ENCODE results near the gene KCNG4. TPM values are rescaled to one million over a fixed set of nuclear protein-coding genes. Genes with fewer than 3 reads are reported as not detected.

KCNG4 gene
- total RNA-seq, 1 experiment from 2014 or later, result not detected

DNA sequence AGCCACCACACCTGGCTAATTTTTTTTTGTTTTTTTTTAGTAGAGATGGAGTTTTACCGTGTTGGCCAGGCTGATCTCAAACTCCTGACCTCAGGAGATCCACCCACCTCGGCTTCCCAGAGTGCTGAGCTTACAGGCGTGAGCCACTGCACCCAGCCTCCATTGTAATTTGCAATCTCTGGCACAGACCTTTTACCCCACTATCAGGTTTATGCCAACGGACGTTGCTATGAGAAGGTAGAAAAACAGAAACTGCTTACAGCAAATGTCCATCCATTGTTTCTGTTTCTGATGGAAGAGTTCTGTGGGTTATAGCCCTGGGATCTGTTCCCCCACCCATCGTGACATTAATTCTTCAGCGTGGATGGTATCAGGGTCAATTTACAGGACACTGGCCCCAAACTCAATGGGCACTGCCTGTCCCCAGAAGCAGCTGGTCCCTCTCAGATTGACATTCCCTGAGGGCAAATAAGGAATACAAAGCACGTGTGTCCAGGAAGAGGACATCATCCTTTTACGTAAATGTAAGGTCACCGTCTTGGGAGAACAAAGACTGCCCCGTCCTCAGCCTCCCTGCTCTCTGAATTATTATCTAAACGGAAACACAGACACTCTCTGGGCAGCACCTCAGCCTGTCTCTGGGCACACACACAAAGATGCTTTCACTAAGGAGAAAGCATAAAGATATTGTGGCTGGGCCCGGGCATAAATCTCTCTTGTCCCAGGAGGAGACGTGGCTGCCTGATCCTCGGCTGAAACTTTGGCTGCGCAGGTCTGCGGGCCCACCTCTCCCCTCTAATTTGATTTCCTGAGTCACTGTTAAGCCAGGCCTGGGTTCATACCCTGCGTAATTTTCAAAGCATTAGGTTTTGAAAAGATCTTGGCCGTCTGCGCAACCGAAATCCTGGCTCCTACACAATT lies 5.2 kb downstream of the KCNG4 start:
- H3K4me3 ChIP-seq (replicated peaks in 1 of 2; ENCODE audit: low read depth in 1 of 2, low read length in 2 of 2), result no peak overlapping the region
- H3K27ac ChIP-seq (ENCODE audit: low read depth, low read length), result no peak overlapping the region
- ChIA-PET POLR2A (no interaction called here), RAD21 (ENCODE audit: low non-redundant PET in 1 of 2, low total read pairs in 2 of 2, uncharacterized antibody in 2 of 2, unreplicated experiment in 2 of 2) (no interaction called here), CTCF (no interaction called here)
- intact Hi-C loops (cut with micrococcal nuclease), result no loop called here
- no TSS peak for BruUV-seq (replicated peaks)
- H3K4me1 ChIP-seq (ENCODE audit: control insufficient read depth in 1 of 2, insufficient read depth in 2 of 2, low read length in 2 of 2), result peaks cover under 1 to 3% of the 10 kb centered on the region in 2 experiments; a peak in 3 of 4 replicates
- H3K9me3 ChIP-seq (ENCODE audit: control insufficient read depth in 1 of 2, insufficient read depth in 1 of 2, low read depth in 1 of 2, low read length in 2 of 2), result no peaks in the 10 kb centered on the region
- no peak overlapping the region for H3K9ac ChIP-seq (ENCODE audit: low read length)
- H3K4me2 ChIP-seq (ENCODE audit: low read length), result no peak overlapping the region
- H3K9me2 ChIP-seq (ENCODE audit: insufficient read depth), result no peaks in the 10 kb centered on the region
- H3K27me3 ChIP-seq (ENCODE audit: insufficient read depth, low read length), result peaks cover 25% of the 10 kb centered on the region; the same call in 1 of the 2 replicates
- no peak overlapping the region for H2AFZ ChIP-seq (ENCODE audit: low read depth, low read length, poor library complexity, severe bottlenecking)
- H3K79me2 ChIP-seq (ENCODE audit: insufficient read depth, low read length), result no peaks in the 10 kb centered on the region
- DNase-seq (ENCODE audit: low read depth, low spot score) (no peak), ATAC-seq (no peak)
- no peaks in the 10 kb centered on the region for H3K36me3 ChIP-seq (ENCODE audit: control insufficient read depth in 1 of 2, insufficient read depth in 2 of 2, low read length in 2 of 2)
- TF ChIP-seq FOSL1 (IDR thresholded peaks at IDR 0.05; ENCODE audit: low read depth), result no peak
- no peak for TF ChIP-seq ZFX (IDR thresholded peaks at IDR 0.05)
- TF ChIP-seq YY1 (IDR thresholded peaks at IDR 0.05; ENCODE audit: extremely low read depth, insufficient replicate concordance, low read depth, low read length), result no peak
- TF ChIP-seq SIN3A (IDR thresholded peaks at IDR 0.05; ENCODE audit: low read depth), result no peak
- TF ChIP-seq, protein P1, sequence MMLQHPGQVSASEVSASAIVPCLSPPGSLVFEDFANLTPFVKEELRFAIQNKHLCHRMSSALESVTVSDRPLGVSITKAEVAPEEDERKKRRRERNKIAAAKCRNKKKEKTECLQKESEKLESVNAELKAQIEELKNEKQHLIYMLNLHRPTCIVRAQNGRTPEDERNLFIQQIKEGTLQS (IDR thresholded peaks at IDR 0.05), result no peak
- no peak for TF ChIP-seq POLR2AphosphoS5 (IDR thresholded peaks at IDR 0.05; ENCODE audit: low read depth, low read length)
- no peak for TF ChIP-seq TCF7L2 (IDR thresholded peaks at IDR 0.05; ENCODE audit: borderline replicate concordance, extremely low read depth, insufficient read depth, insufficient read length)
- TF ChIP-seq EGR1 (IDR thresholded peaks at IDR 0.05; ENCODE audit: low read depth), result no peak
- TF ChIP-seq, protein P2, sequence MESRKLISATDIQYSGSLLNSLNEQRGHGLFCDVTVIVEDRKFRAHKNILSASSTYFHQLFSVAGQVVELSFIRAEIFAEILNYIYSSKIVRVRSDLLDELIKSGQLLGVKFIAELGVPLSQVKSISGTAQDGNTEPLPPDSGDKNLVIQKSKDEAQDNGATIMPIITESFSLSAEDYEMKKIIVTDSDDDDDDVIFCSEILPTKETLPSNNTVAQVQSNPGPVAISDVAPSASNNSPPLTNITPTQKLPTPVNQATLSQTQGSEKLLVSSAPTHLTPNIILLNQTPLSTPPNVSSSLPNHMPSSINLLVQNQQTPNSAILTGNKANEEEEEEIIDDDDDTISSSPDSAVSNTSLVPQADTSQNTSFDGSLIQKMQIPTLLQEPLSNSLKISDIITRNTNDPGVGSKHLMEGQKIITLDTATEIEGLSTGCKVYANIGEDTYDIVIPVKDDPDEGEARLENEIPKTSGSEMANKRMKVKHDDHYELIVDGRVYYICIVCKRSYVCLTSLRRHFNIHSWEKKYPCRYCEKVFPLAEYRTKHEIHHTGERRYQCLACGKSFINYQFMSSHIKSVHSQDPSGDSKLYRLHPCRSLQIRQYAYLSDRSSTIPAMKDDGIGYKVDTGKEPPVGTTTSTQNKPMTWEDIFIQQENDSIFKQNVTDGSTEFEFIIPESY (IDR thresholded peaks at IDR 0.05; ENCODE audit: extremely low read depth, insufficient replicate concordance, low read length), result no peak
- TF ChIP-seq, protein P3, sequence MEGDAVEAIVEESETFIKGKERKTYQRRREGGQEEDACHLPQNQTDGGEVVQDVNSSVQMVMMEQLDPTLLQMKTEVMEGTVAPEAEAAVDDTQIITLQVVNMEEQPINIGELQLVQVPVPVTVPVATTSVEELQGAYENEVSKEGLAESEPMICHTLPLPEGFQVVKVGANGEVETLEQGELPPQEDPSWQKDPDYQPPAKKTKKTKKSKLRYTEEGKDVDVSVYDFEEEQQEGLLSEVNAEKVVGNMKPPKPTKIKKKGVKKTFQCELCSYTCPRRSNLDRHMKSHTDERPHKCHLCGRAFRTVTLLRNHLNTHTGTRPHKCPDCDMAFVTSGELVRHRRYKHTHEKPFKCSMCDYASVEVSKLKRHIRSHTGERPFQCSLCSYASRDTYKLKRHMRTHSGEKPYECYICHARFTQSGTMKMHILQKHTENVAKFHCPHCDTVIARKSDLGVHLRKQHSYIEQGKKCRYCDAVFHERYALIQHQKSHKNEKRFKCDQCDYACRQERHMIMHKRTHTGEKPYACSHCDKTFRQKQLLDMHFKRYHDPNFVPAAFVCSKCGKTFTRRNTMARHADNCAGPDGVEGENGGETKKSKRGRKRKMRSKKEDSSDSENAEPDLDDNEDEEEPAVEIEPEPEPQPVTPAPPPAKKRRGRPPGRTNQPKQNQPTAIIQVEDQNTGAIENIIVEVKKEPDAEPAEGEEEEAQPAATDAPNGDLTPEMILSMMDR (IDR thresholded peaks at IDR 0.05 in 2 of 3, conservative IDR thresholded peaks at IDR 0.05 in 1 of 3; ENCODE audit: borderline replicate concordance in 1 of 3, insufficient read depth in 1 of 3, low read depth in 2 of 3, low read length in 2 of 3), result no peak
- no peak for TF ChIP-seq EZH2 (IDR thresholded peaks at IDR 0.05)
- TF ChIP-seq POLR2A (IDR thresholded peaks at IDR 0.05; ENCODE audit: borderline replicate concordance, extremely low read depth, insufficient read depth, insufficient read length), result no peak
- no peaks in the 10 kb centered on the region for H4K20me1 ChIP-seq (ENCODE audit: insufficient read depth)

Data from HCT116 (cell line).